NCI-H2196 (cell line): ENCODE data around the gene BRD7.
"Not testable (repeated sequence)": the region's sequence is repeated elsewhere in the genome, so short reads cannot be mapped to it uniquely, and the experiment has no call there.

ENCODE experiments used
- DNase-seq: peaks from one replicate; lab custom pipeline; 2025; ENCODE audit not compliant: unreplicated experiment; lab: John Stamatoyannopoulos, UW

BRD7 gene

DNA sequence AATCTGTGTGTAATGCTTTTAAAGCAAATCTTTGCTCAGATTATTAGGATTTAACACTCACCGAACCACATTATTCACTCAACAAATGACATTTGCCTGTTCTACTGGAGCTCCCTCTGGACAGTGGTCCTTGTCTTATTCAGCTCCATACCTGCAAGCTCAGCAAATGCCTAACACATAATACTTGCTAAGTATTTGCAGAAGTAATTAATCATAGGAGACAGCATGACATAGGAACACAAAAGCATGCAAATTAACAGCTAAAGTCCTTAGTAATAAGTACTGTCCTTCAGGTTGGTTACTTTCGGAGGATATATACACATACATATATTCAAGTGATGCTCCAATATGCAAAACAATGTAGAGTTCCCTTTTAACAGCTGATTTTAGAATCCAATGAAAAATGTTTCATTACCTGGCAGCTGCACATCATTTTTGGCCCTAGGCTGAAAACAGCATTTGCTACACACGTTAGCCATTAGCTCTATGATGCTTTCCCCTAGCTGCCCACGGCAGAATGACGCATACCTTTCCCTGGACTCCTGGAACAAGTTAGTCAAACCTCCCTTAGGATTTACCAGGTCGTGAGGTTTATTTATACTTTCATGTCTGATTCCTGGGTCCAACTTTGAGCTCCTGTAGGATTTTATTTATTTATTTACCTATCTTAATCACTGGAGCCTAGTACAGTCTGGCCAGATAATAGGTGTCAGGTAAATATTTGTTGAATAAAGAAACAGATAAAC is 8.6 kb downstream of the BRD7 start:
- DNase-seq = no peak

- no peak for DNase-seq
Measured at GRCh38 chr16:50359626-50360025, 9.2 kb downstream of the BRD7 start.

- no peak for DNase-seq
Measured at GRCh38 chr16:50354629-50355456, 13.9 kb downstream of the BRD7 start.

DNA sequence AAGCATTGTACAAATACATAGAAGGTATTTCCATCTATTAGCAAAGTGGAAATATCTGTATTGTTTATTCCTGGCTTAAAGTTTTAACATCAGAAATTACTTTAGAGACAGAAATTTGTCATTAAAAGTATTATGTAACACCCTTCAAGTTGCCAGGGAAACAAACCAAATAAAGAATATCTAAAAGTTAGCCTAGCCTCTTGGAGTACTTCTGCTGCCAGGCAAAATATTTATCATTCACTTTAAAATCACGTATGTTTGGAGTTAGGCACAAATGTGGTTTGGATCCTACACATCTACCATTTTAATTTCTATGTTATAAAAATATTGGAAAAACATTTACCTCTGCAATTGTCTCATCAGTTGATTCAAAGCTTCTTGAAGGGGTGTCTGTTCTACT is 14.7 kb downstream of the BRD7 start:
- no peak for DNase-seq

GRCh38 chr16:50351952-50352351 is 16.8 kb downstream of the BRD7 start:
- no peak for DNase-seq

DNA sequence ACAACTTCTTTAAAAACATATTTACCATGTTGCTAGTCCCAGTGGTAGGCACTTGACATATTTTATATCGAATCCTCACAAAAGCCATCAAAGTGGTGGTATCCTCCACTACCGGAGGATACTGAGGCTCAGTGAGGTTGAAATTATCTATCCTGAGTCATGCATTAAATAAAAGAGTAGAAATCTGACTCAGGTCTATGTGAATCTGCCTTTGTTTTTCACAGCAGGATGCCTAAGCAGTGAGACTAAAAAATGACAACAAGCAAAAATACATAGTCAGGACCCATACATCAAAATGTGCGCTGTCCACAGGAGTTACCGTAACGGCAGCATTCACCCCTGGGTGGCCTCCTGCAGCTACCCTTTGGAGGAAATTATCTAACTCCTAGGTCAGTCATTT is 17.7 kb downstream of the BRD7 start:
- no peak for DNase-seq

- DNase-seq = not testable (repeated sequence)
Measured at GRCh38 chr16:50345210-50345609, 23.6 kb downstream of the BRD7 start.

- DNase-seq = not testable (repeated sequence)
Measured at GRCh38 chr16:50343566-50343965, 25.2 kb downstream of the BRD7 start.

GRCh38 chr16:50340578-50340977 is 28.2 kb downstream of the BRD7 start:
- DNase-seq = no peak

DNA sequence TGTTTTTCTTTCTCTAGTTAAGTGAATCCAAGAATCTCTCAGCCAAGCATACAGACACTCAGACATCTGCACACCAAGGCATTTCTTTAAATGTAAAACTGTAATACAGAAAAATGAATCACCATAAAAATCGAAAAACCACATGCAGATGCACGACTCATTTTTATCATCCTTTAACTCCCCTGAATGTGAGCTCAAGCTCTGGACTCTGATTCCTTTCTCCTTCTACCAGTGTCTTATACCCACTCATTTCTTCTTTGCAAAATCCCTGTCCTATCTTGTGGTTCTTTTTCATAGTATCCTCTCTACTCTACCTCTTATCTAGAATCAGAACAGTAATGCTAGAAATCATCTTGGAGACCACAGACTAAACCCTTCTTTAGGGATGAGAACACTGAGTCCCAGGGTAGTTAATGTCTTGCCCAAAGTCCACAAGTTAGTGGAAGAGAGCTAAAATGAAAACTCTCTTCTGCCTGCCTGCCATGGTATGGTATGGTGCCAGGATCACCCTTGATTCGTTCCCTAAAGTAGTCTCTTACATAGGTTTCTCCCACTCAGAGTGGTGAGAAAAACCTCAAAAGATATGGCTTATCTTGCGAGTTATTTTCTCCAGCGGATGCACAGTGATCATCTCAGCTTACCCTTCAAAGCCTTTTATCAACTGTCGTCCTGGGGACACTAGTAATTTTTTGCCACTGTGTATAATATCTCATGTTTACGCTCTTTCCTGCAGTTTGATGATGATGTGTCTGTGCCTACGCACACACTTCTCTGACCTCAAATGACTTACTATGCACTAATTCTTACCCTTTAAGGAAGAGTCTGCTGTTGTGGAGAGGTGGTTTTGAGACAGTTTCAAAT is 30.2 kb downstream of the BRD7 start:
- DNase-seq = no peak

- no peak for DNase-seq
Measured at GRCh38 chr16:50336884-50337283, 31.9 kb downstream of the BRD7 start.

DNA sequence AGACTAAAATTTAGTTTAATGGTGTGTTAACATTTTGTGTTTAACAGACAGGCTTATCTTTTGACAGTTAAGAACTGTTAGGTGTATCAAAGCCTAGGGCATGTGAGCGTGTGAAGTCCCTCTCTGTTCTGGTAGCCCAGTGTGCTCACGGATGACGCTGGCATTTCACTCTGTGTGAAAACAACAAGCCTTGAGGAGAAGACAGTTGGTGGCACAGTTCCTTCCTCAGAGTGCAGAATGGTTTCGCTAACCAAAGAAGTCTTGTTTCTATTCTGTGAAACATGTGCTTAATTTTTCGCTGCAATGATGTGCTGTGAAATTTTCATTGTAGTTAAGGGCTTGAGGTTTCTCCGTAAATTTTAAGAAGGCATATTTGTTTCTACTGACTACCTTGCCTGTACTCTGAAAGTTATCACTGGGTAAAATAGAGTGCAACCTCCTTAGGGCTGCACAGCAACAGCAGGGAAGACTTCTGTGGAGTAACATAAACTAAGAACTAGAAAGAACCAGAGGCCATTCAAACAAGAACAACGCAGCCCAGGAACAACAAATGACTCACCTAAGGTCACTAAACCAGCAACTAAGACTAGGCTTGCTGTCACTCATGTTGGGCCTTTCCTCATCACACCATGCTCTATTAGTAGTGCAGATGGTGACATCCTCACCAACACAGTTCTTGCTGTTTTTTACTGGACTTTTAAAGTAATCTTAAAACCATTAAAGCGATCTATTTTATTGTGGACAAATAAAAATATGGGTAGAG is 33.4 kb downstream of the BRD7 start:
- no peak for DNase-seq

DNA sequence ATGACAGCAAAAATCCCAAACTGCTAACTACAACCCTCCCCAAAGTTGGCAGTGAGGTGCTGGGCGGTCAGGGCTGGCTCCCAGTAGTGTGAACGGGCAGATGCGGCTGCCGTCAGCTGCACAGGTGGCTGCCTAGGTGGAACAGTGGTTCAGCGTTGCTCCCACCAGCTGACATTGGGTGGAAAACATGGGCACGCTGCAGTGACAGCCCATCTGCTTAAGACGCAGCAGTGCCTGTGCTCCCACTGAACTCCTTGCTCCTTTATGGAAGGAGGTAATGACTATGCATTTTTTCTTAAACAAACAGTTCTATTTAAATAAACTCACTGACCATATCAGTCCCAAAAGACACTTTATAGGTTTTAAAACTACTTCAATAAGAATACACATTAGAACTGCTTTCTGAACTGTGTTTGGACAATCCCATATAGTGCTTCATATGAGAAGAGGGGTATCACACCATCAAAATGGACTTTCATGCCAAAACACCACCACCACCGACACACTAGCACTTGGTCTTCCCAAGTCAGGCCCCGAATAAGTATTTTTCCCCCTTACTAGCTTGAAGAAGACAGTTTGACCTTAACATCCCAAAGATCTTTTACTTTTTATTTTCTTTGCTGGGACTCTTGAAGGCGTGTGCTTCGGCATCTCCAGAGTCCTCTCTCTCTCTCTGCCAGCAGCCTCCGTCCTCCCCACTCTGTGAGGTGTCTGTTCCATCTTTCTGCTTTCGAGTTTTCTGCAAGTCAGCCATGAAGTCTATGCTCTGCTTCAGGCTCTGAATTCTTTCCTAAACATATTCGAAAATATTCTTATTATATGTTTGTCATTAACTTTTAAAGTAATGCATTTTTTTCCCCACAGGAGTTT is 34.4 kb downstream of the BRD7 start:
- DNase-seq = no peak

- no peak for DNase-seq
Measured at GRCh38 chr16:50332599-50332998, 36.2 kb downstream of the BRD7 start.

GRCh38 chr16:50331570-50331969 is 37.2 kb downstream of the BRD7 start:
- no peak for DNase-seq

- DNase-seq = no peak
Measured at GRCh38 chr16:50329446-50330189, 39.2 kb downstream of the BRD7 start.

DNA sequence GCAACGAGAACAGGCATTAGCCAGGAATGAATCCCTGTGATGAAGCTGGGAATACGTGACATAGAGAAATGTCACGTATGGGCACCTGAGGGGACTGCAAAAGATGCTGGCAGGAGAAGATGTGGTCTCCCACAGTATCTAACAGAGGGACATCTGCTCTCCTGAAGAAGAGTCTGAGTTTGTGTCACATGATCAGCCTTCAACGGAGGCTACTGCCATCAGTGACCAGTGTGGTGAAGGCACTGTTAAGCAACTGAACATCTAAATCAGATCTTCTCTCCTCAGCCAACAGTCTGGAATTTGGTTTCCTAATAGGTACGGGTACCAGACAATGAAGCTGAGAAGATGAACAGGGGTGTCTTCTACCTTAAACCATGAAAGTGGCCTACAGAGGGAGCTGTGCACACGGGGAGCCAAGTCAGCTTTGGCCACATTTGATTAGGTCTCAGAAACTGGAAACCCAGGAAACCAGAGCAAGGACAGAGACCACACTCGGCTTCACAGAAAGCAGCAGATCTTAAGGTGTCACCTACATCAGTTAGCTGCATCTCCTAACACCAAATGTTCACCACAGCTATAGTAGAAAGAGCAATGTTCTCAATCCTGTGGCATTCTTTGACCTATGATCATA is 41.8 kb downstream of the BRD7 start:
- DNase-seq = peak; percentile 12

DNA sequence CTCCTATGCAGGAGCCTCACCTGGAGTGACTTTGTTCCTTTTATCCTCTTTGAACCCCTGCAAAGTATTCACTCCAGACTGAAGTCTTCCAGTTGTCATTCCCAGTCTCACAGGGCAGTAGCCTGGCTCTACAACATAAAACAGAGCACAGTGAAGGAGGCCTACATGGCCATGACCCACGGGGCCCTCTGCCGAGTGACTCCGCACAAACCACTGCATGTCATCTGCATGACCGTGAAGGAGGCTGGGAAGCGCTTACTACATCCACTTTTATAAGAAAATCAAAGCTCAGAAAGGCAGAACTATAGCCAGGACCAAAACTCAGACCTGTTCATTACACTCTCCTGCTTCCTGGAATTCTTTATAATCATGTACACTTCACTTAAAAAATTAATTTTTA is 42.5 kb downstream of the BRD7 start:
- no peak for DNase-seq

- no peak for DNase-seq
Measured at GRCh38 chr16:50324345-50324744, 44.4 kb downstream of the BRD7 start.
